HG03520 (cell line): ENCODE data around the gene OR51S1.
"Not testable (repeated sequence)": the region's sequence is repeated elsewhere in the genome, so short reads cannot be mapped to it uniquely, and the experiment has no call there.

ENCODE experiments used
- ATAC-seq: cut with Tn5 transposase; IDR thresholded peaks from one replicate; pipeline ENCODE4 v1.9.1; 2021; ENCODE audit warnings: mild to moderate bottlenecking, moderate library complexity; ENCODE audit not compliant: unreplicated experiment

OR51S1 gene

DNA sequence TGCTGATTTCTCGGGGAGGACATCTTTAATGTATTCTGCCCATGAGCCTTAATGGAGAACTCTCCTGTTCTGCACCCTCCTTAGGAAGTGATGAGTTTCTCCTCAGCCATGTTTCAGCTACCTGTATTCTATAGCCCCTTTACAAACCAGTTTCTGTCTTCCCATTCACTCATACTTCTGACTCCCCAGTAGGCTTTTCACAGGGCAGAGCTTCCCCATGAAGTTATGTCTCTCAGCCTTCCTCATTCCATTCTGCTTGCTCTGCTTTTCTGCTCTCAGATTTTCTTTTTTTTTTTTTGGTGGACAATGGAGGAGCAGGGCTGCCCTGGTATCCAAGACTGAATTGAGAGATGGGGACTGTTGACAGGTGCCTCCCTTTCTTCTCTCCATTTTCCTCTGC lies 40.5 kb downstream of the OR51S1 start:
- no peak for ATAC-seq

DNA sequence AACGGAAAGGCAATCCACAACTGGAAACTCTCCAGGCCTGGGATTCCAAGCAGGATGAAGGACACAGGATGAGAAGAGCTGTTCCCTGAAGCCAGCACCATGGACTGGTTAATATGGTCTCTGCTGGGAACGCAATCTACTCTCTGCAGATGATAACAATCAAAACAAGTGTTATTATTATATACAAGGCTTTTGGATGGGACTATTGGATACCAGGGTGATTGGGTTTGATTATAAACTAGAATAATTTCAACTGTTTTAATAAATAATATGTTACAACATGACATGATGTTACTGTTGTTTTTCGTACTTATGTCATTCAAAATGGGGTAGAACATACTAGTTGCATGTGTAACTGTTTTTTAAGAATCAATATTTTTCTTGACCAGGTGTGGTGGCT lies 44.7 kb downstream of the OR51S1 start, which contains the start of gene OR52R1:
OR52R1 (minus strand) TSS at position 101 of the 400 bp plus-strand sequence; CDS start at position 101, 0 bp downstream.
- no peak for ATAC-seq

DNA sequence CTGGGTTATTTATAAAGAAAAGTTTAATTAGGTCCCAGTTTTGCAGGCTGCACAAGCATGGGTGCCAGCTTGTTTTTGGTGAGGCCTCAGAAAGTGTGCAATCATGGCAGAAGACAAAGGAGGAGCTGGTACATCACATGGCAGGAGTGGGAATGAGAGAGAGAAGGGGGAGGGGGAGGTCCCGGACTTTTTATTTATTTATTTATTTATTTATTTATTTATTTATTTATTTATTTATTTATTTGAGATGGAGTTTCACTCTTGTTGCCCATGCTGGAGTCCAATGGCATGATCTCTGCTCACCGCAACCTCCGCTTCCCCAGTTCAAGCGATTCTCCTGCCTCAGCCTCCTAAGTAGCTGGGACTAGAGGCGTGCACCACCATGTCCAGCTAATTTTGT lies 47.7 kb downstream of the OR51S1 start:
- not testable (repeated sequence) for ATAC-seq

DNA sequence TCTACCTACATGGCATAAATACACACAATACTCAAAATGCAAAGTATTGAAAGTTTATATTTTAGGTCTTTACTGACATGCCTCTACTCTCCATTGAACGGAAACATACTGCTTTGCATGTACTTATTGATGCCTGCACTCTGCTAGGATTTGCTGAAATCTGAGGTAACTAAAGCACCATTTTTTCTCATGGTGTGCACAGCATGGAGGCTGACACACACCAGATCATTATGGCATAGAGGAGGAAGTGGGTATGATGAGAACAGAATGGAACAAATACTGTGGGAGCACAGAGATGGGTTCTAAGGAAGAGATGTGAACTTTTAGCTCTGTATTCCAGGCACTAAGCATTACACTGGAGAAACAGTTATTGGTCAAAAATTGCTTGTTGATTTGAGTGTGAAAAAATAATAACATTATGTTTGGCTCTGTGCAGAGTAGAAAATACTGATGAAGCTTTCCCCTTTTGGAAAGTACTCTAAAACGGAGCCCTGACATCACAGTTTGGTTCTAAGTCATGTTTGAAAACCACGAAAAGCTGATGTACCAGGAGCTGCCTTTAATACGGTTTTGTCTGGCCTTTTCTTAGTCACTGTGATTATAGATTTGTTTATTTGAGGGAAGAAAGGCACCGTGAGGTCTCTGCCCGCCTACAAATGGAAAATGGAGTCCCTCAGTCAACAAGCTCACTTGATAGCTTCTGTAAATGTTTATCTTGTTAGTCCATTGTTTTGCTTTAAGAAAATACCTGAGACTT lies 50.4 kb downstream of the OR51S1 start:
- no peak for ATAC-seq
